Endothelial cell of umbilical vein (primary cell): ENCODE results near the gene OR2H2.

Source experiments
- JUN ChIP-seq: IDR thresholded peaks from 2 replicates; pipeline ENCODE4 v1.6.1; 2011; ENCODE audit warnings: borderline replicate concordance, low read depth; ENCODE audit not compliant: insufficient read length, insufficient read depth
- MAX ChIP-seq: IDR thresholded peaks from 2 replicates; pipeline ENCODE4 v1.6.1; 2011; ENCODE audit not compliant: insufficient read depth, insufficient read length
- MYC ChIP-seq: IDR thresholded peaks from one replicate; pipeline ENCODE4 v1.6.1; 2011; ENCODE audit warnings: mild to moderate bottlenecking, low read depth, low read length
- POLR2A ChIP-seq: IDR thresholded peaks from 2 replicates; pipeline ENCODE4 v1.6.1; 2012; ENCODE audit warnings: low read depth, mild to moderate bottlenecking, control low read depth, low read length
- POLR2AphosphoS5 ChIP-seq: IDR thresholded peaks from 2 replicates; pipeline ENCODE4 v1.6.1; 2012; ENCODE audit warnings: low read depth, mild to moderate bottlenecking, control low read depth, low read length, moderate library complexity; ENCODE audit not compliant: insufficient read depth
- TF ChIP-seq, protein P1 (sequence below), 2 donors: IDR thresholded peaks; 1 replicate in 1 of 2; 2 replicates in 1 of 2; pipeline ENCODE4 v1.5.1; 2011; ENCODE audit warnings: low read length in 2 of 2, mild to moderate bottlenecking in 2 of 2, moderate library complexity in 2 of 2, control low read depth in 1 of 2, inconsistent platforms in 1 of 2, low read depth in 1 of 2; ENCODE audit not compliant: insufficient read depth in 1 of 2; ENCODE audit errors: extremely low read depth in 1 of 2

- TF ChIP-seq, protein P1, sequence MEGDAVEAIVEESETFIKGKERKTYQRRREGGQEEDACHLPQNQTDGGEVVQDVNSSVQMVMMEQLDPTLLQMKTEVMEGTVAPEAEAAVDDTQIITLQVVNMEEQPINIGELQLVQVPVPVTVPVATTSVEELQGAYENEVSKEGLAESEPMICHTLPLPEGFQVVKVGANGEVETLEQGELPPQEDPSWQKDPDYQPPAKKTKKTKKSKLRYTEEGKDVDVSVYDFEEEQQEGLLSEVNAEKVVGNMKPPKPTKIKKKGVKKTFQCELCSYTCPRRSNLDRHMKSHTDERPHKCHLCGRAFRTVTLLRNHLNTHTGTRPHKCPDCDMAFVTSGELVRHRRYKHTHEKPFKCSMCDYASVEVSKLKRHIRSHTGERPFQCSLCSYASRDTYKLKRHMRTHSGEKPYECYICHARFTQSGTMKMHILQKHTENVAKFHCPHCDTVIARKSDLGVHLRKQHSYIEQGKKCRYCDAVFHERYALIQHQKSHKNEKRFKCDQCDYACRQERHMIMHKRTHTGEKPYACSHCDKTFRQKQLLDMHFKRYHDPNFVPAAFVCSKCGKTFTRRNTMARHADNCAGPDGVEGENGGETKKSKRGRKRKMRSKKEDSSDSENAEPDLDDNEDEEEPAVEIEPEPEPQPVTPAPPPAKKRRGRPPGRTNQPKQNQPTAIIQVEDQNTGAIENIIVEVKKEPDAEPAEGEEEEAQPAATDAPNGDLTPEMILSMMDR (IDR thresholded peaks at IDR 0.05; ENCODE audit: extremely low read depth in 1 of 2, insufficient read depth in 1 of 2, low read depth in 1 of 2, low read length in 2 of 2): no peak
- TF ChIP-seq POLR2AphosphoS5 (no peak), MAX (no peak), MYC (no peak), POLR2A (no peak), JUN (no peak)
Measured at GRCh38 chr6:29537714-29538403, 47.1 kb upstream of the OR2H2 start.
